ENCODE measurements around the gene MIPEP.

- TF ChIP-seq POLR2A (IDR thresholded peaks at IDR 0.05; ENCODE audit: low read depth, low read length) (no peak), TAF1 (IDR thresholded peaks at IDR 0.05; ENCODE audit: borderline replicate concordance, low read depth, low read length) (no peak), POLR2AphosphoS5 (IDR thresholded peaks at IDR 0.05; ENCODE audit: low read depth, low read length) (no peak)
Observed at GRCh38 chr13:23793711-23794110, 95.5 kb downstream of the MIPEP start.

Data from GM12892 (cell line).